AG04449 (cell line): Measurements from ENCODE around the gene COL5A3.

Source experiments
- CTCF ChIA-PET: fragments of 350-600 bp; formaldehyde crosslinking; extraction: SDS; loops from one replicate; lab custom pipeline; 2021; ENCODE audit warnings: antibody characterized with exemption; lab: Yijun Ruan, JAX
- POLR2A ChIA-PET: fragments of 400-600, 350-600 bp; formaldehyde crosslinking; extraction: SDS; loops from one replicate; lab custom pipeline; 2020; ENCODE audit warnings: antibody characterized with exemption, inconsistent platforms; lab: Yijun Ruan, JAX
- DNase-seq: peaks from one replicate; pipeline ENCODE4 v3.0.0-alpha.2; 2010; ENCODE audit warnings: low read depth, low spot score
- H3K4me3 ChIP-seq: 2 replicates; pipeline ENCODE4 v1.5.1; 2011; ENCODE audit warnings: low read depth, mild to moderate bottlenecking, control low read depth, low read length
- CTCF ChIP-seq: IDR thresholded peaks from one replicate; pipeline ENCODE4 v1.5.1; 2011; ENCODE audit warnings: mild to moderate bottlenecking, moderate library complexity, low read length, control low read depth, inconsistent platforms; ENCODE audit not compliant: insufficient read depth; ENCODE audit errors: missing control alignments

Gene COL5A3

GRCh38 chr19:9912551-9913236 lies 97.6 kb downstream of the COL5A3 start:
- ChIA-PET POLR2A (no interaction called here), CTCF (interaction anchor here (0.6 kb wide), 1 partner anchor 328 kb away, joined by 3 read pairs; no protein-coding TSS in a partner anchor)
- no peak for DNase-seq
- peak overlapping the region; percentile 58; the same call in 1 of the 2 replicates for H3K4me3 ChIP-seq
- TF ChIP-seq CTCF = no peak

- CTCF ChIA-PET = no interaction called here
- no peak for DNase-seq
- no peak overlapping the region for H3K4me3 ChIP-seq
- no peak for TF ChIP-seq CTCF
- POLR2A ChIA-PET = no interaction called here
These were observed 98.6 kb downstream of the COL5A3 start for GRCh38 chr19:9911524-9912185.

GRCh38 chr19:9910625-9911024 lies 99.7 kb downstream of the COL5A3 start:
- DNase-seq = no peak
- no peak for TF ChIP-seq CTCF
- CTCF ChIA-PET = no interaction called here
- POLR2A ChIA-PET = no interaction called here
- no peak overlapping the region for H3K4me3 ChIP-seq
